Measurements from ENCODE around the gene MFF. TPM values are rescaled to one million over a fixed set of nuclear protein-coding genes. Genes with fewer than 3 reads are reported as not detected.

Gene MFF
- 78.5 and 122 TPM in 2 replicates for total RNA-seq

DNA sequence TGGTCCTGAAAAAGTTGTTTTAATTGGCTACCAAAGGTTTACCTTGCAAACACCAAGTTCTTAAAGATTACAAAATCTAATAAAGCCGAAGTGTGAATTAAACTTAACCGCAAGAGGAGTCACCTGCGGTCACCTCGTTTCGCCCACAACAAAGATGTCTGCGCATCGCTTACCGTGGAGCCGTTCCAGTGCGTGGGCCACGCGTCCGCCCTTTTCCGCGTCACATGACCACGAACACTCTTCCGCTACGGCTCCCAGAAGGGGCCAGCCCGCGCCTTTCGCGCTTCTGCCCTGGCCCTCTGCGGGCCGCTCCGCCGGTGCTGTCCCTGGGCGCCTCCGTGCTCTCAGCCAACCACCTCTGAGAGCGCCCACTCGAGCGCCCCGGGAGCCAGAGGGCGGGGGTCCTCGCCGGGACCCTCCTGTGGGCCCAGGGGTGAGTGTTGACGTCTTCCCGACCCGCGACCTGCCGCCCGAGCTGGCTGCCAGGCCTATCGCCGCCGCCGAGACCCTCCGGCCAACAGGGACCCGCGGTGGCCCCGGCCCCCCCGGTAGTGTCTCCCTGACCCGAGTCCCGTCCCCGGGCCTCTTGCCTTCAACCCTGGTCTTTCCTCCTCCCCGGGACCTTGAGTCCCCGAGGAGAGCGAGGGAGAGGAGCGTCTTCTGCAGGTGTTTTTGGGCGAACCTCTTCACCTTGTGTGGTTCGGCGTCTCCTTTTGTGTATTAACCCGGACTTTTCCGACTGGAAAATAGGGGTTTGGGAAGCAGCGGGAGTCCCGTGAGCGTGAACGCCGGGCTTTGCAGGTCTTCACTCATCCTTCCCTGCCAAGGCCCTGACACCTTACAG, at the start of gene MFF:
TSS of gene MFF (plus strand) at position 257 of the 844 bp plus-strand sequence. CDS start 5,415 bp downstream, outside the sequence.

DNA sequence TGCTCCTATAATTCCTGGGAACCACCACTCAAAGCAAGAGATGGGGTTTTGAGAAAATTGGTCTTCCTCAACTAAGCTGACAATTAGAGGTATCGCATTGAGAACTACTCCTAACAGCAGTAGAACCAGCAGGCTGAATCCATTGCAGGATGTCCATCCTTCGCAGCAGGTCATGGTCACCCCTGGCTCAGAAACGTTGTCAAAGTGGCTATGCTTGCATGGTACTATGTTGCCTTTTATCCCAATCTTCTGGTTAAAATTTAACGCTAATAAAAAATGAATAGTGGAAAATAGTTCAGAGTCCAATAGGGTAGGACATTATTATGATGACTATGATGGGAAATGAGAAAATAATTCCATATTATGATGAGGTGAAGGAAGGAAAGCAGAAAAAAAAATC, 54.0 kb downstream of the MFF start, which contains the start of gene TM4SF20:
TSS of gene TM4SF20 (minus strand) at position 212 of the 400 bp plus-strand sequence. CDS start at position 174, 38 bp downstream.

GRCh38 chr2:227387583-227387982, 62.5 kb downstream of the MFF start, which contains the start of gene SCYGR1:
Gene SCYGR1, minus strand, starts transcription at chr2:227387949. Its CDS starts 0 bp downstream, at chr2:227387949.

Other genes with a start within 250 kb of the MFF start
- gene COL4A4, start 161.0 kb upstream of the MFF start, total RNA-seq: 0.05 and 0.07 TPM in 2 replicates
- not detected in 2 replicates for gene COL4A3, start 160.6 kb upstream of the MFF start, total RNA-seq
- not detected in 2 replicates for gene TM4SF20, start 54.1 kb downstream of the MFF start, total RNA-seq
- gene SCYGR1, start 62.7 kb downstream of the MFF start, total RNA-seq: not detected in 2 replicates
- gene AGFG1, start 146.9 kb downstream of the MFF start, total RNA-seq: 30.2 and 64.3 TPM in 2 replicates

Data from airway epithelial cell (primary cell).